WTC11 (cell line): ENCODE measurements around the gene SHROOM3. TPM values are rescaled to one million over a fixed set of nuclear protein-coding genes. Genes with fewer than 3 reads are reported as not detected.

Experiments used
- ATAC-seq: fragments of 200-7000 bp; cut with Tn5 transposase; 2 replicates; pipeline ENCODE4 v1.10.0; 2021; ENCODE audit warnings: mild to moderate bottlenecking, moderate library complexity
- CTCF ChIA-PET: fragments of 300-600 bp; sonication (Branson Sonifier 250); formaldehyde crosslinking; loops from one replicate; lab custom pipeline; 2021; ENCODE audit warnings: antibody characterized with exemption; lab: Charles Lee
- POLR2A ChIA-PET: fragments of 350-600 bp; sonication (Branson Sonifier 250); formaldehyde crosslinking; loops from one replicate; lab custom pipeline; 2021; ENCODE audit warnings: antibody characterized with exemption; lab: Charles Lee
- DNase-seq: peaks from one replicate; pipeline ENCODE4 v3.0.0; 2021; ENCODE audit warnings: low spot score
- H3K27ac Mint-ChIP-seq: 2 replicates; pipeline ENCODE4 v1.8.0; 2021; ENCODE audit warnings: mixed read lengths
- H3K27me3 Mint-ChIP-seq: 2 replicates; pipeline ENCODE4 v1.8.0; 2021; ENCODE audit warnings: low read depth, mild to moderate bottlenecking, moderate library complexity, mixed read lengths
- H3K36me3 Mint-ChIP-seq: 2 replicates; pipeline ENCODE4 v1.8.0; 2021; ENCODE audit warnings: mixed read lengths
- H3K4me1 Mint-ChIP-seq: 2 replicates; pipeline ENCODE4 v1.8.0; 2022; ENCODE audit warnings: mixed read lengths
- H3K4me3 Mint-ChIP-seq: 2 replicates; pipeline ENCODE4 v1.8.0; 2021; ENCODE audit warnings: mild to moderate bottlenecking, moderate library complexity, mixed read lengths
- H3K9me3 Mint-ChIP-seq: 2 replicates; pipeline ENCODE4 v1.8.0; 2021; ENCODE audit warnings: mixed read lengths
- ATF3 ChIP-seq: sonication (generic); formaldehyde crosslinking; conservative IDR thresholded peaks from 2 replicates; pipeline ENCODE4 v1.8.1; 2022; ENCODE audit warnings: mild to moderate bottlenecking, missing genetic modification reagents
- IRF1 ChIP-seq: sonication (generic); formaldehyde crosslinking; IDR thresholded peaks from 2 replicates; pipeline ENCODE4 v1.8.0; 2023; ENCODE audit warnings: missing genetic modification reagents
- JAZF1 ChIP-seq: fragments of 250-450 bp; sonication (Bioruptor Pico); IDR thresholded peaks from 2 replicates; pipeline ENCODE4 v1.9.0; 2021; ENCODE audit warnings: moderate library complexity, mild to moderate bottlenecking, inconsistent platforms
- PREB ChIP-seq: sonication (generic); formaldehyde crosslinking; IDR thresholded peaks from 2 replicates; pipeline ENCODE4 v1.8.1; 2022; ENCODE audit warnings: mild to moderate bottlenecking, missing genetic modification reagents, moderate library complexity, borderline replicate concordance
- ZMAT4 ChIP-seq: fragments of 250-450 bp; sonication (Bioruptor Pico); IDR thresholded peaks from 2 replicates; pipeline ENCODE4 v1.9.0; 2021; ENCODE audit warnings: mild to moderate bottlenecking
- ZNF232 ChIP-seq: sonication (generic); formaldehyde crosslinking; IDR thresholded peaks from 2 replicates; pipeline ENCODE4 v1.8.0; 2022; ENCODE audit warnings: mild to moderate bottlenecking, missing genetic modification reagents
- ZNF396 ChIP-seq: fragments of 250-450 bp; sonication (Bioruptor Pico); IDR thresholded peaks from 2 replicates; pipeline ENCODE4 v1.8.0; 2021; ENCODE audit warnings: mild to moderate bottlenecking, moderate library complexity, borderline replicate concordance
- ZNF671 ChIP-seq: fragments of 250-450 bp; sonication (Bioruptor Pico); IDR thresholded peaks from 2 replicates; pipeline ENCODE4 v1.8.0; 2021; ENCODE audit warnings: mild to moderate bottlenecking
- total RNA-seq: library from RNA; stranded (reverse); gene quantifications from 3 replicates; pipeline ENCODE4 v1.2.3, GENCODE V29; 2021
- TF ChIP-seq, protein P1 (sequence below): fragments of 250-450 bp; sonication (Bioruptor Pico); IDR thresholded peaks from 2 replicates; pipeline ENCODE4 v1.8.0; 2021; ENCODE audit warnings: mild to moderate bottlenecking
- TF ChIP-seq, protein P2 (sequence below): sonication (generic); formaldehyde crosslinking; IDR thresholded peaks from 2 replicates; pipeline ENCODE4 v1.8.0; 2022; ENCODE audit warnings: mild to moderate bottlenecking, missing genetic modification reagents
- TF ChIP-seq, protein P3 (sequence below): fragments of 250-450 bp; sonication (Bioruptor Pico); IDR thresholded peaks from 2 replicates; pipeline ENCODE4 v1.9.0; 2021; ENCODE audit warnings: moderate library complexity, mild to moderate bottlenecking, inconsistent platforms, borderline replicate concordance
- TF ChIP-seq, protein P4 (sequence below): fragments of 250-450 bp; sonication (Bioruptor Pico); IDR thresholded peaks from 2 replicates; pipeline ENCODE4 v1.9.0; 2021; ENCODE audit warnings: mild to moderate bottlenecking, borderline replicate concordance
- TF ChIP-seq, protein P5 (sequence below): sonication (generic); formaldehyde crosslinking; IDR thresholded peaks from 2 replicates; pipeline ENCODE4 v1.8.0; 2022; ENCODE audit warnings: mild to moderate bottlenecking, missing genetic modification reagents
- TF ChIP-seq, protein P6 (sequence below): sonication (generic); formaldehyde crosslinking; IDR thresholded peaks from 2 replicates; pipeline ENCODE4 v1.8.1; 2023; ENCODE audit warnings: mild to moderate bottlenecking, missing genetic modification reagents, moderate library complexity

SHROOM3 gene
- total RNA-seq, 1 experiment from 2014 or later: 71.9 TPM

- no peak for TF ChIP-seq ATF3 (CRISPR knock-in tag)
- TF ChIP-seq, protein P1, sequence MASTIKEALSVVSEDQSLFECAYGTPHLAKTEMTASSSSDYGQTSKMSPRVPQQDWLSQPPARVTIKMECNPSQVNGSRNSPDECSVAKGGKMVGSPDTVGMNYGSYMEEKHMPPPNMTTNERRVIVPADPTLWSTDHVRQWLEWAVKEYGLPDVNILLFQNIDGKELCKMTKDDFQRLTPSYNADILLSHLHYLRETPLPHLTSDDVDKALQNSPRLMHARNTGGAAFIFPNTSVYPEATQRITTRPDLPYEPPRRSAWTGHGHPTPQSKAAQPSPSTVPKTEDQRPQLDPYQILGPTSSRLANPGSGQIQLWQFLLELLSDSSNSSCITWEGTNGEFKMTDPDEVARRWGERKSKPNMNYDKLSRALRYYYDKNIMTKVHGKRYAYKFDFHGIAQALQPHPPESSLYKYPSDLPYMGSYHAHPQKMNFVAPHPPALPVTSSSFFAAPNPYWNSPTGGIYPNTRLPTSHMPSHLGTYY: no peak
- no peak for TF ChIP-seq ZNF671 (CRISPR knock-in tag)
- TF ChIP-seq IRF1 (CRISPR knock-in tag): no peak
- TF ChIP-seq, protein P2, sequence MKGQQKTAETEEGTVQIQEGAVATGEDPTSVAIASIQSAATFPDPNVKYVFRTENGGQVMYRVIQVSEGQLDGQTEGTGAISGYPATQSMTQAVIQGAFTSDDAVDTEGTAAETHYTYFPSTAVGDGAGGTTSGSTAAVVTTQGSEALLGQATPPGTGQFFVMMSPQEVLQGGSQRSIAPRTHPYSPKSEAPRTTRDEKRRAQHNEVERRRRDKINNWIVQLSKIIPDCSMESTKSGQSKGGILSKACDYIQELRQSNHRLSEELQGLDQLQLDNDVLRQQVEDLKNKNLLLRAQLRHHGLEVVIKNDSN (CRISPR knock-in tag): no peak
Measured at GRCh38 chr4:76716020-76716419, 281.0 kb downstream of the SHROOM3 start (continued).

DNA sequence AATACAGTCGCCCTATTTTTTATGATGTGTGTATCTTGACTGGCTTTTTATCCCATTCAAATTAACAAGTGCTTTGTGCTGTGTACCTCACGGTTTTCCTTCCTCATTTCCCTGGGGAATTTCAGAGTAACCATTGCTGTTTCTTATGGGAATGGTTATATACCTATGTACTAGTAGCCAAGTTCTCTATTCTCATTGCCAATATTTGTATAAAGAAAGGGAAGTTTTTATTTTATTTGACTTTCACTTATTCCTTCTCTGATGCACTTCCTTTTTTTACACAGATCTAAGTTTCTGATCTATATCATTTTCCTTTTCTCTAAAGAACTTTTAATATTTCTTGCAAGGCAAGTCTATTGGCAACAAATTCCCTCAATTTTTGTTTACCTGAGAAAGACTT lies 281.6 kb downstream of the SHROOM3 start:
- Mint-ChIP-seq H3K4me3 (no peak overlapping the region), H3K27ac (peak overlapping the region; percentile 73; the same call in 1 of the 2 replicates), H3K9me3 (0 out of 2 replicates have a peak, but pooled peaks cover 2% of the 10 kb centered on the region), H3K36me3 (peaks cover 12% of the 10 kb centered on the region), H3K27me3 (no peaks in the 10 kb centered on the region), H3K4me1 (peaks cover 51% of the 10 kb centered on the region)
- no peak for DNase-seq
- POLR2A ChIA-PET: no interaction called here
- TF ChIP-seq ZNF396 (CRISPR knock-in tag) (no peak), ZNF232 (CRISPR knock-in tag) (no peak), ZMAT4 (CRISPR knock-in tag) (no peak), PREB (CRISPR knock-in tag) (no peak), JAZF1 (CRISPR knock-in tag) (no peak)
- TF ChIP-seq, protein P3, sequence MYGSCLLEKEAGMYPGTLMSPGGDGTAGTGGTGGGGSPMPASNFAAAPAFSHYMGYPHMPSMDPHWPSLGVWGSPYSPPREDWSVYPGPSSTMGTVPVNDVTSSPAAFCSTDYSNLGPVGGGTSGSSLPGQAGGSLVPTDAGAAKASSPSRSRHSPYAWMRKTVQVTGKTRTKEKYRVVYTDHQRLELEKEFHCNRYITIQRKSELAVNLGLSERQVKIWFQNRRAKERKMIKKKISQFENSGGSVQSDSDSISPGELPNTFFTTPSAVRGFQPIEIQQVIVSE: no peak
- TF ChIP-seq, protein P4, sequence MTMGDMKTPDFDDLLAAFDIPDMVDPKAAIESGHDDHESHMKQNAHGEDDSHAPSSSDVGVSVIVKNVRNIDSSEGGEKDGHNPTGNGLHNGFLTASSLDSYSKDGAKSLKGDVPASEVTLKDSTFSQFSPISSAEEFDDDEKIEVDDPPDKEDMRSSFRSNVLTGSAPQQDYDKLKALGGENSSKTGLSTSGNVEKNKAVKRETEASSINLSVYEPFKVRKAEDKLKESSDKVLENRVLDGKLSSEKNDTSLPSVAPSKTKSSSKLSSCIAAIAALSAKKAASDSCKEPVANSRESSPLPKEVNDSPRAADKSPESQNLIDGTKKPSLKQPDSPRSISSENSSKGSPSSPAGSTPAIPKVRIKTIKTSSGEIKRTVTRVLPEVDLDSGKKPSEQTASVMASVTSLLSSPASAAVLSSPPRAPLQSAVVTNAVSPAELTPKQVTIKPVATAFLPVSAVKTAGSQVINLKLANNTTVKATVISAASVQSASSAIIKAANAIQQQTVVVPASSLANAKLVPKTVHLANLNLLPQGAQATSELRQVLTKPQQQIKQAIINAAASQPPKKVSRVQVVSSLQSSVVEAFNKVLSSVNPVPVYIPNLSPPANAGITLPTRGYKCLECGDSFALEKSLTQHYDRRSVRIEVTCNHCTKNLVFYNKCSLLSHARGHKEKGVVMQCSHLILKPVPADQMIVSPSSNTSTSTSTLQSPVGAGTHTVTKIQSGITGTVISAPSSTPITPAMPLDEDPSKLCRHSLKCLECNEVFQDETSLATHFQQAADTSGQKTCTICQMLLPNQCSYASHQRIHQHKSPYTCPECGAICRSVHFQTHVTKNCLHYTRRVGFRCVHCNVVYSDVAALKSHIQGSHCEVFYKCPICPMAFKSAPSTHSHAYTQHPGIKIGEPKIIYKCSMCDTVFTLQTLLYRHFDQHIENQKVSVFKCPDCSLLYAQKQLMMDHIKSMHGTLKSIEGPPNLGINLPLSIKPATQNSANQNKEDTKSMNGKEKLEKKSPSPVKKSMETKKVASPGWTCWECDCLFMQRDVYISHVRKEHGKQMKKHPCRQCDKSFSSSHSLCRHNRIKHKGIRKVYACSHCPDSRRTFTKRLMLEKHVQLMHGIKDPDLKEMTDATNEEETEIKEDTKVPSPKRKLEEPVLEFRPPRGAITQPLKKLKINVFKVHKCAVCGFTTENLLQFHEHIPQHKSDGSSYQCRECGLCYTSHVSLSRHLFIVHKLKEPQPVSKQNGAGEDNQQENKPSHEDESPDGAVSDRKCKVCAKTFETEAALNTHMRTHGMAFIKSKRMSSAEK (CRISPR knock-in tag): no peak
- TF ChIP-seq, protein P5, sequence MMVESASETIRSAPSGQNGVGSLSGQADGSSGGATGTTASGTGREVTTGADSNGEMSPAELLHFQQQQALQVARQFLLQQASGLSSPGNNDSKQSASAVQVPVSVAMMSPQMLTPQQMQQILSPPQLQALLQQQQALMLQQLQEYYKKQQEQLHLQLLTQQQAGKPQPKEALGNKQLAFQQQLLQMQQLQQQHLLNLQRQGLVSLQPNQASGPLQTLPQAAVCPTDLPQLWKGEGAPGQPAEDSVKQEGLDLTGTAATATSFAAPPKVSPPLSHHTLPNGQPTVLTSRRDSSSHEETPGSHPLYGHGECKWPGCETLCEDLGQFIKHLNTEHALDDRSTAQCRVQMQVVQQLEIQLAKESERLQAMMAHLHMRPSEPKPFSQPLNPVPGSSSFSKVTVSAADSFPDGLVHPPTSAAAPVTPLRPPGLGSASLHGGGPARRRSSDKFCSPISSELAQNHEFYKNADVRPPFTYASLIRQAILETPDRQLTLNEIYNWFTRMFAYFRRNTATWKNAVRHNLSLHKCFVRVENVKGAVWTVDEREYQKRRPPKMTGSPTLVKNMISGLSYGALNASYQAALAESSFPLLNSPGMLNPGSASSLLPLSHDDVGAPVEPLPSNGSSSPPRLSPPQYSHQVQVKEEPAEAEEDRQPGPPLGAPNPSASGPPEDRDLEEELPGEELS: no peak
- TF ChIP-seq, protein P6, sequence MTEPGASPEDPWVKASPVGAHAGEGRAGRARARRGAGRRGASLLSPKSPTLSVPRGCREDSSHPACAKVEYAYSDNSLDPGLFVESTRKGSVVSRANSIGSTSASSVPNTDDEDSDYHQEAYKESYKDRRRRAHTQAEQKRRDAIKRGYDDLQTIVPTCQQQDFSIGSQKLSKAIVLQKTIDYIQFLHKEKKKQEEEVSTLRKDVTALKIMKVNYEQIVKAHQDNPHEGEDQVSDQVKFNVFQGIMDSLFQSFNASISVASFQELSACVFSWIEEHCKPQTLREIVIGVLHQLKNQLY (CRISPR knock-in tag): no peak
- ATAC-seq: no peak
- CTCF ChIA-PET: no interaction called here
